HG03060 (cell line): ENCODE measurements around the gene KRTAP9-3.
"Not testable (repeated sequence)": the region's sequence is repeated elsewhere in the genome, so short reads cannot be mapped to it uniquely, and the experiment has no call there.

ENCODE experiments used
- ATAC-seq: cut with Tn5 transposase; IDR thresholded peaks from one replicate; pipeline ENCODE4 v1.9.1; 2021; ENCODE audit warnings: low read depth, moderate number of reproducible peaks; ENCODE audit not compliant: unreplicated experiment

KRTAP9-3 gene, protein sequence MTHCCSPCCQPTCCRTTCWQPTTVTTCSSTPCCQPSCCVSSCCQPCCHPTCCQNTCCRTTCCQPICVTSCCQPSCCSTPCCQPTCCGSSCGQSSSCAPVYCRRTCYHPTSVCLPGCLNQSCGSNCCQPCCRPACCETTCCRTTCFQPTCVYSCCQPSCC

DNA sequence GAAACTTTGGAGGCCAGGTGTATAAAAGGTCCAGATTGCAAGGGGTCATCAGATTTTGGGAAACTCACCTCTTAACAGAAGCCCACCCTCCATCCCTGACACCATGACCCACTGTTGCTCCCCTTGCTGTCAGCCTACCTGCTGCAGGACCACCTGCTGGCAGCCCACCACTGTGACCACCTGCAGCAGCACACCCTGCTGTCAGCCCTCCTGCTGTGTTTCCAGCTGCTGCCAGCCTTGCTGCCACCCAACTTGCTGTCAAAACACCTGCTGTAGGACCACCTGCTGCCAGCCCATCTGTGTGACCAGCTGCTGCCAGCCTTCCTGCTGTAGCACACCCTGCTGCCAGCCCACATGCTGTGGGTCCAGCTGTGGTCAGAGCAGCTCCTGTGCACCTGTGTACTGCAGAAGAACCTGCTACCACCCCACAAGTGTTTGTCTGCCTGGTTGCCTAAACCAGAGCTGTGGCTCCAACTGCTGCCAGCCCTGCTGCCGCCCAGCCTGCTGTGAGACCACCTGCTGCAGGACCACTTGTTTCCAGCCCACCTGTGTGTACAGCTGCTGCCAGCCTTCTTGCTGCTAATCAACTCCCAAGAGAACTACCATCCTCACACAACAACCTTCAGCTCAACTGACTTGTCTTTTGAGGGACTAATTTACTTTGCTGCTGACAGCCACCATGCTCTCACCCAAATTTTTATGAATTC lies at the start of gene KRTAP9-3:
Gene KRTAP9-3 (plus strand): TSS at position 51 of the 707 bp plus-strand sequence. CDS start 53 bp downstream, at position 104.
- ATAC-seq = not testable (repeated sequence)

DNA sequence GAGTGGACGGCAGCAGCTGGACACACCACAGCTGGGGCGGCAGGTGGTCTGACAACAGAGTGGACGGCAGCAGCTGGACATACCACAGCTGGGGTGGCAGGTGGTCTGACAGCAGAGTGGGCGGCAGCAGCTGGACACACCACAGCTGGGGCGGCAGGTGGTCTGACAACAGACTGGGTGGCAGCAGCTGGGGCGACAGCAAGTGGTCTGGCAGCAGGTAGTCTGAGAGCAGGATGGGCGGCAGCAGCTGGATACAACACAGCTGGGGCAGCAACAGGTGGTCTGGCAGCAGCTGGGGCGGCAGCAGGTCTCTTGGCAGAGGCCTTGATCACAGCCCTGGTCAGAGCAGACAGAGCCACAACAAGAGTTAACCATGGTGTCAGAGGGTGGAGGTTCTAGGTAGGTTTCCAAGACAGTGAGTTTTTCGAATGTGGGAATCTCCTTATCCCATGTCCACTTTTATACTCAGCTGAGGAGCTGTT lies 47.7 kb upstream of the KRTAP9-3 start, which contains the start of gene KRTAP4-1:
Gene KRTAP4-1 (minus strand): TSS at position 432 of the 482 bp plus-strand sequence. CDS start 57 bp downstream, at position 375.
- no peak for ATAC-seq

DNA sequence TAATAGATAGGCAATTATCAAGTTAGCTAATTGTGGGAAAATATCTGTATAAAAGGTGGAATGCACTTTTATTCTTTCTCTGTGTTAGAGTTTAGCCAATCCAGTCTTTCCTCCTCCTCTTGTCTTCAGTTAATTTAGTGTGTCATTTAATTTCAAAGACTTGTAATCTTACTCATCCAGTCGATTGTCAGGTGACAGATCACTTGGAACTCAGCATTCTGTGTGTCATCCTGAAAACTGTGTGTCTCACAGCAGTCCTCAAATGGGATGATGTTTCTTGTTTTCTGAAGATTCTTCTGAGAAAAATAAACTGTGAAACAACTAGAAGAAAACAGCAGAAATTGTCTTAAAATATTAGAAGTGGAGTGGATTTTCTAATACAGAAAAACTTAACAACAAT lies 47.2 kb upstream of the KRTAP9-3 start:
- no peak for ATAC-seq

DNA sequence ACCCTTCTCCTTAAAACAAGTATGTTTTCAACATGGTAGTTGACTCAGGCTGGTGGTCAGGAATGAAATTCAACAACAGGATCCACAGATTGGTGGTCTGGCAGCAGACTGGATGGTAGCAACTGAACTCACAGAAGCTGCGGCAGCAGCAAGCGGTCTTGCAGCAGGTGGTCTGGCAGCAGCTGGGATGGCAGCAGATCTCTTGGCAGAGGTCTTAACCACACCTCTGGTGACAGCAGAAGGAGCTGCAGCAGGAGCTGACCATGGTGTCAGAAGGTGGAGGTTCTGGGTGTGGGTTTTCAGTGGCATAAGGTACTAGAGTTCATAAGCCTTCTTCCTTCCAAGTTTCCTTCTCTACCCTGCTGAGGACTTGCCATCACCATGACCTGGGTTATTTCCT lies 45.4 kb upstream of the KRTAP9-3 start:
- no peak for ATAC-seq

DNA sequence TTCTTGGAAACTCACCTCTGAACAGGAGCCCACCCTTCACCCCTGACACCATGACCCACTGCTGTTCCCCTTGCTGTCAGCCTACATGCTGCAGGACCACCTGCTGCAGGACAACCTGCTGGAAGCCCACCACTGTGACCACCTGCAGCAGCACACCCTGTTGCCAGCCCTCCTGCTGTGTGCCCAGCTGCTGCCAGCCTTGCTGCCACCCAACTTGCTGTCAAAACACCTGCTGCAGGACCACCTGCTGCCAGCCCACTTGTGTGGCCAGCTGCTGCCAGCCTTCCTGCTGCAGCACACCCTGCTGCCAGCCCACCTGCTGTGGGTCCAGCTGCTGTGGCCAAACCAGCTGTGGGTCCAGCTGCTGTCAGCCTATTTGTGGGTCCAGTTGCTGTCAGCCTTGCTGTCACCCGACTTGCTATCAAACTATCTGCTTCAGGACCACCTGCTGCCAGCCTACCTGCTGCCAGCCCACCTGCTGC lies 42.4 kb upstream of the KRTAP9-3 start, which contains the start of gene KRTAP9-1:
Gene KRTAP9-1 (plus strand): TSS at position 51 of the 482 bp plus-strand sequence. CDS start 0 bp downstream, at position 51.
- ATAC-seq = not testable (repeated sequence)

DNA sequence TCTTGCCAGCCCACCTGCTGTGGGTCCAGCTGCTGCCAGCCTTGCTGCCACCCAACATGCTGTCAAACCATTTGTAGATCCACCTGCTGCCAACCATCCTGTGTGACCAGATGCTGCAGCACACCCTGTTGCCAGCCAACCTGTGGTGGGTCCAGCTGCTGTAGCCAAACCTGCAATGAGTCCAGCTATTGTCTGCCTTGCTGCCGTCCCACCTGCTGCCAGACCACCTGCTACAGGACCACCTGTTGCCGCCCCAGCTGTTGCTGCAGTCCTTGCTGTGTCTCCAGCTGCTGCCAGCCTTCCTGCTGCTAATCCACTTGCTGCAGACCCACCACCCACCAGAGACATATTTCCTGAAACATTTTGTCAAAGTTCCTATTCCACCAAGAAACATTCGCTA lies 41.9 kb upstream of the KRTAP9-3 start:
- ATAC-seq = no peak

DNA sequence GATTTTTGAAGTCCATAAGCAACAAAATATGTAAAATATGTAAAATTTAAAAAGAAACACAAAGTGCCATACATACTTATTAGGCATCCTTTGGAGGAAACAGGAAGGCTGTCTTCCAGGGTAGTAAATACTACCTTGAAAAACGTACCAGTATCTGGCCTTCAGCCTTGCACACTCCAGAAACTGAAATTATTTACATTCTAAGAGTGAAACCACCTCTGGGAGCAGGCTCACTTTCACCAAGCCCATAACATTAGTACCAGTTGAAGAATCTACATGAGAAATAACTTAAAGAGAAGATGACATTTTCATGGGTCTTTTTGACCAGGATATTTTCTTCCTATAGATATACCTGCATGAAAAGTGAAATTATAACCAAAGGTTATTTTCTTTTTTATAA lies 36.2 kb upstream of the KRTAP9-3 start:
- ATAC-seq = no peak

GRCh38 chr17:41199421-41200078 lies 32.7 kb upstream of the KRTAP9-3 start:
- ATAC-seq = no peak

DNA sequence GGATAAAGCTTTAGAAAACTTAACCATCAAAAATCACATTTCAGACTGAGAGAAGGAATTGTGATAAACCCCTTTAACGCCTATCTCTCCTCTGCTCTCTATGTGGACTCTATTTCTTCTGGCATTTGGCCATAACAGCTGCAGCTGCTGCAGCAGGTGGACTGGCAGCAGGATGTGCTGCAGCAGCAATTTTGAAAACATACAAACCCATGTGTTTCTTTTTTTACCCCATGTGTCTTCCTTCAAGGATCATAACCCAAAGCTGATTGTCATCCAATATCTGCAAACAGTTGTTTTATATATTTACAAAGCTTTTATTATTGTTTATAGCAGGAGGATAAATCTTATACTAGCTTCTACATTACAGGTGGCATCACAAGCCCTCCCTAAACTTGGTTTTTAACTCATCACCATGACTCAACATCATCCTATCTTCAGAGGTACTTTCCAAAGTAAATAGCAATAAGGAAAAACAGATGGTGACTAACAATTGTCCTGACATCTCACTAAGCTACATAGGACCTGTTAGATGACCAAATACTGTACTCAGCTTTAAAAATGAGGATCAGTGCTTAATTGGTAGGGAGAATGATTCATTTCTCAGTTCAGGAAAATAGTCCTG lies 20.3 kb upstream of the KRTAP9-3 start:
- no peak for ATAC-seq

DNA sequence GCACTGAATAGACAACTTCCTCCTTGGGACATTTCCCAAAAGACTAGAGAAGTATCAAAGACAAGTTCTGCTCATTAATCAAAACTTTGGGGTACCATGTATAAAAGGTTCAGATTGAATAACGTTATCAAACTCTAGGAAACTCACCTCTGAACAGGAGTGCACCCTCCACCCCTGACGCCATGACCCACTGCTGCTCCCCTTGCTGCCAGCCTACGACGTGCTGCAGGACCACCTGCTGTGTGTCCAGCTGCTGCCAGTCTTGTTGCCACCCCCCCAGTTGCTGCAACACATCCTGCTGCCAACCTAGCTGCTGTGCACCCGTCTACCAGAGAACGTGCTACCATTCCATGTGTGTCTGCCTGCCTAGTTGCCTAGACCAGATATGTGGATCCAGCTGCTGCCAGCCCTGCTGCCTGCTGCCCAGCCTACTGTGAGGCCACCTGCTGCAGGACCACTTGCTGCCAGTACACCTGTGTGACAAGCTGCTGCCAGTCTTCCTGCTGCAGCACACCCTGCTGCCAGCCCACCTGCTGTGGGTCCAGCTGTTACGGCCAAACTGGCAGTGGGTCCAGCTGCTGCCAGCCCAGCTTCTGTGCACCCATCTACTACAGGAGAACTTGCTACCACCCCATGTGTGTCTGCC lies 19.6 kb upstream of the KRTAP9-3 start:
- no peak for ATAC-seq

DNA sequence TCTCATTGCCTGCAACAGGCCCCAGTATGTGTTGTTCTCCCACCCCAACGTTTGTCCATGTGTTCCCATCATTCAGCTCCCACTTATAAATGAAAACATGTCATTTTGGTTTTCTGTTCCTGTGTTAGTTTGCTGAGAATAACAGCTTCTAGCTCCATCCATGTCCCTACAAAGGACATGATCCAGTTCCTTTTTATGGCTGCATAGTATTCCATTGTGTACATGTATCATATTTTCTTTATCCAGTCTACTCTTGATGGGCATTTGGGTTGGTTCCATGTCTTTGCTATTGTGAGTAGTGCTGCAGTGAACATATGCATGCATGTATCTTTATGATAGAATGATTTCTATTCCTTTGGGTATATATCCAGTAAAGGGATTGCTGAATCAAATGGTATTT lies 16.6 kb upstream of the KRTAP9-3 start:
- no peak for ATAC-seq

GRCh38 chr17:41223821-41224220 lies 8.4 kb upstream of the KRTAP9-3 start:
- no peak for ATAC-seq

- no peak for ATAC-seq
Measured at GRCh38 chr17:41226051-41226450, 6.2 kb upstream of the KRTAP9-3 start.

DNA sequence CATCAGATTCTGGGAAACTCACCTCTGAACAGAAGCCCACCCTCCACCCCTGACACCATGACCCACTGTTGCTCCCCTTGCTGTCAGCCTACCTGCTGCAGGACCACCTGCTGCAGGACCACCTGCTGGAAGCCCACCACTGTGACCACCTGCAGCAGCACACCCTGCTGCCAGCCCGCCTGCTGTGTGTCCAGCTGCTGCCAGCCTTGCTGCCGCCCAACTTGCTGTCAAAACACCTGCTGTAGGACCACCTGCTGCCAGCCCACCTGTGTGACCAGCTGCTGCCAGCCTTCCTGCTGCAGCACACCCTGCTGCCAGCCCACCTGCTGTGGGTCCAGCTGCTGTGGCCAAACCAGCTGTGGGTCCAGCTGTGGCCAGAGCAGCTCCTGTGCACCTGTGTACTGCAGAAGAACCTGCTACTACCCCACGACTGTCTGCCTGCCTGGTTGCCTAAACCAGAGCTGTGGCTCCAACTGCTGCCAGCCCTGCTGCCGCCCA lies 5.6 kb upstream of the KRTAP9-3 start, which contains the start of gene KRTAP9-2:
Gene KRTAP9-2 (plus strand): TSS at position 51 of the 498 bp plus-strand sequence. CDS start 7 bp downstream, at position 58.
- ATAC-seq = not testable (repeated sequence)

- ATAC-seq = no peak
Measured at GRCh38 chr17:41230094-41230493, 2.2 kb upstream of the KRTAP9-3 start.

DNA sequence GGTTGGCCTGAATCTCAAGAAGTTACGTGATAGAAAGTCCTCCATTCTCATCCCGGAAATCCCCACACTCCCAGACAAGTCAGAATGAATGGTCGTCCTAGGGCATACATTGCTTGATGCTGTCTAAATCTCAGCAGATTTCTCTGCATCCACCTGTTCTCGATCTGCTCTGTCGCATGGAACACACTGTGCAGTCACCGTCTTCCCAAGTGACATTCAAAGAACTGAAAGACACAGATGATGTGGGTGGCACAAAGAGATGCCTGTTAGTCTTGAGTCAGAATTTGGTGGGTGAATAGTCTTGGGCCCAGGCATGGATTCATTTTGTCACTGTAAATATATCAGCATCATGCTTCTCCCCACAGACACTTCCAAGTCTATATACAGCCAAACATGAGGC lies 518 bp upstream of the KRTAP9-3 start:
- ATAC-seq = no peak

DNA sequence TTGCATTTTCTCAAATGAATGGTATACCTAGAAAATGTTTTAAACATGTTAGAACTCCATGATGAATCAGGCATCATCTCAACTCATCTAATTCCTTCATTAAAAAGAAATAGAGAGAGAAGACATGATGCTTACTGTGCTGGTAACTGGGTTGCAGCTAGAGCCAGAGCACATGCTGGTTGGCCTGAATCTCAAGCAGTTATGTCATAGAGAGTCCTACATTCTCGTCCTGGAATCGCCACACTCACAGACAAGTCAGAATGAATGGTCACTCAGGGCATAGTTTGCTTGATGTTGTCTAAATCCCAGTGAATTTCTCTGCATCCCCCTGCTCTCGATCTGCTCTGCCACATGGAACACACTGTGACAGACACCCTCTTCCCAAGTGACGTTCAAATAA lies 4.9 kb downstream of the KRTAP9-3 start:
- ATAC-seq = not testable (repeated sequence)

GRCh38 chr17:41237949-41238437 lies 5.7 kb downstream of the KRTAP9-3 start, which contains the start of gene KRTAP9-8:
Gene KRTAP9-8 (plus strand): TSS chr17:41237999. CDS start chr17:41238052, 53 bp downstream.
- not testable (repeated sequence) for ATAC-seq

GRCh38 chr17:41246995-41247787 lies 14.9 kb downstream of the KRTAP9-3 start:
- not testable (repeated sequence) for ATAC-seq
